ENCODE data around the gene LGALS16. TPM values are rescaled to one million over a fixed set of nuclear protein-coding genes. Genes with fewer than 3 reads are reported as not detected.
"Not testable (repeated sequence)": the region's sequence is repeated elsewhere in the genome, so short reads cannot be mapped to it uniquely, and the experiment has no call there.

The LGALS16 gene
- total RNA-seq, 1 experiment from 2014 or later, result not detected

DNA sequence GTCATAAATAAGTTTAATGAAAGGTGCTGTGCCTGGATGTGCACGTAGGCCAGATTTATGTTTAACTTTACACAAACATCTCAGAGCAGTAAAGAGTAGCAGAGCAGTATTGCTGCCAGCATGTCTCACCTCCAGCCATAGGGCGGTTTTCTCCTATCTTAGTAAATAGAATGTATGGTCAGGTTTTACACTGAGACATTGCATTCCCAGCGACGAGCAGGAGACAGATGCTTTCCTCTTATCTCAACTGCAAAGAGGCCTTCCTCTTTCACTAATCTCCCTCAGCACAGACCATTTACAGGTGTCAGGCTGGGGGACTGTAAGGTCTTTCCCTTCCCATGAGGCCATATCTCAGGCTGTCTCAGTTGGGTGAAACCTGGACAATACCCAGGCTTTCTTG is 32.9 kb downstream of the LGALS16 start:
- H3K36me3 ChIP-seq (ENCODE audit: control insufficient read depth in 1 of 2, insufficient read depth in 2 of 2, low read length in 2 of 2); H3K9me3 ChIP-seq (ENCODE audit: control insufficient read depth in 1 of 2, insufficient read depth in 1 of 2, low read depth in 1 of 2, low read length in 2 of 2): not testable (repeated sequence)

DNA sequence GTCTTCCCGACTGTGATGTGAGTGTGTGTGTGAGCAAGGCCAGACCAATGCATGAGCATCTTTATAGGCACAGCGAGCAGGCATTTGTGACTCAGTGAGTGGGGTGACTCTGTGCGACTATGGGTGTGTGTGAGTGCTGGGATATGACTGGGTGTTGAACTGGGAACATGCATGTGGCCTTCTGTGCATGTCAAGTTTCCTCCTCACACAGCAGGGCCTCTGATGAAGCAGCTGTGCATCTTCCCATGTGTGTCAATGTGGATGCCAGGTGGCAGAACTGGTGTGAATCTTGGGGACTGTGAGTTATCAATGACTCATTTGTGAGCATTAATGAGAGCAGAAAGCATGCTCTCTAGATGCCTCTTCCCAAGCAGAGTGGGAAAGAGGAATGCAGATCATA is 36.5 kb downstream of the LGALS16 start:
- Histone ChIP-seq H3K79me2 (ENCODE audit: insufficient read depth, low read length) (no peaks in the 10 kb centered on the region), H3K36me3 (ENCODE audit: control insufficient read depth in 1 of 2, insufficient read depth in 2 of 2, low read length in 2 of 2) (no peaks in the 10 kb centered on the region), H3K9me3 (ENCODE audit: control insufficient read depth in 1 of 2, insufficient read depth in 1 of 2, low read depth in 1 of 2, low read length in 2 of 2) (no peaks in the 10 kb centered on the region), H3K27ac (ENCODE audit: low read depth, low read length) (no peak overlapping the region), H3K9ac (ENCODE audit: low read length) (no peak overlapping the region), H2AFZ (ENCODE audit: low read depth, low read length, poor library complexity, severe bottlenecking) (no peak overlapping the region), H3K27me3 (ENCODE audit: insufficient read depth, low read length) (peaks cover 73% of the 10 kb centered on the region), H3K4me3 (replicated peaks in 1 of 2; ENCODE audit: low read depth in 1 of 2, low read length in 2 of 2) (no peak overlapping the region), H4K20me1 (ENCODE audit: insufficient read depth) (no peaks in the 10 kb centered on the region), H3K9me2 (ENCODE audit: insufficient read depth) (no peaks in the 10 kb centered on the region), H3K4me2 (ENCODE audit: low read length) (no peak overlapping the region), H3K4me1 (ENCODE audit: control insufficient read depth in 1 of 2, insufficient read depth in 2 of 2, low read length in 2 of 2) (no peaks in the 10 kb centered on the region)
- RAD21 ChIA-PET (ENCODE audit: low non-redundant PET in 1 of 2, low total read pairs in 2 of 2, uncharacterized antibody in 2 of 2, unreplicated experiment in 2 of 2), result no interaction called here
- no TSS peak for BruUV-seq (replicated peaks)
- ATAC-seq (no peak), DNase-seq (ENCODE audit: low read depth, low spot score) (no peak)
- TF ChIP-seq SRF (IDR thresholded peaks at IDR 0.05; ENCODE audit: low read depth) (no peak), EGR1 (IDR thresholded peaks at IDR 0.05; ENCODE audit: low read depth) (no peak), JUND (IDR thresholded peaks at IDR 0.05) (no peak)
- TF ChIP-seq, protein P1, sequence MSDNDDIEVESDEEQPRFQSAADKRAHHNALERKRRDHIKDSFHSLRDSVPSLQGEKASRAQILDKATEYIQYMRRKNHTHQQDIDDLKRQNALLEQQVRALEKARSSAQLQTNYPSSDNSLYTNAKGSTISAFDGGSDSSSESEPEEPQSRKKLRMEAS (IDR thresholded peaks at IDR 0.05), result no peak
- TF ChIP-seq, protein P2, sequence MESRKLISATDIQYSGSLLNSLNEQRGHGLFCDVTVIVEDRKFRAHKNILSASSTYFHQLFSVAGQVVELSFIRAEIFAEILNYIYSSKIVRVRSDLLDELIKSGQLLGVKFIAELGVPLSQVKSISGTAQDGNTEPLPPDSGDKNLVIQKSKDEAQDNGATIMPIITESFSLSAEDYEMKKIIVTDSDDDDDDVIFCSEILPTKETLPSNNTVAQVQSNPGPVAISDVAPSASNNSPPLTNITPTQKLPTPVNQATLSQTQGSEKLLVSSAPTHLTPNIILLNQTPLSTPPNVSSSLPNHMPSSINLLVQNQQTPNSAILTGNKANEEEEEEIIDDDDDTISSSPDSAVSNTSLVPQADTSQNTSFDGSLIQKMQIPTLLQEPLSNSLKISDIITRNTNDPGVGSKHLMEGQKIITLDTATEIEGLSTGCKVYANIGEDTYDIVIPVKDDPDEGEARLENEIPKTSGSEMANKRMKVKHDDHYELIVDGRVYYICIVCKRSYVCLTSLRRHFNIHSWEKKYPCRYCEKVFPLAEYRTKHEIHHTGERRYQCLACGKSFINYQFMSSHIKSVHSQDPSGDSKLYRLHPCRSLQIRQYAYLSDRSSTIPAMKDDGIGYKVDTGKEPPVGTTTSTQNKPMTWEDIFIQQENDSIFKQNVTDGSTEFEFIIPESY (IDR thresholded peaks at IDR 0.05; ENCODE audit: extremely low read depth, insufficient replicate concordance, low read length), result no peak
- CTCF ChIA-PET, result no interaction called here
- POLR2A ChIA-PET, result no interaction called here
- intact Hi-C loops (cut with micrococcal nuclease), result no loop called here

More for the DNA sequence above, 32.9 kb downstream of the LGALS16 start:
- H3K27ac ChIP-seq (ENCODE audit: low read depth, low read length); H3K4me3 ChIP-seq (replicated peaks in 1 of 2; ENCODE audit: low read depth in 1 of 2, low read length in 2 of 2); DNase-seq (ENCODE audit: low read depth, low spot score); RAD21 ChIA-PET (ENCODE audit: low non-redundant PET in 1 of 2, low total read pairs in 2 of 2, uncharacterized antibody in 2 of 2, unreplicated experiment in 2 of 2); ATAC-seq; H3K4me2 ChIP-seq (ENCODE audit: low read length); BruUV-seq (replicated peaks); intact Hi-C loops (cut with micrococcal nuclease); H3K9me2 ChIP-seq (ENCODE audit: insufficient read depth); H2AFZ ChIP-seq (ENCODE audit: low read depth, low read length, poor library complexity, severe bottlenecking); H3K79me2 ChIP-seq (ENCODE audit: insufficient read depth, low read length); H3K4me1 ChIP-seq (ENCODE audit: control insufficient read depth in 1 of 2, insufficient read depth in 2 of 2, low read length in 2 of 2); POLR2A ChIA-PET; H3K9ac ChIP-seq (ENCODE audit: low read length); H4K20me1 ChIP-seq (ENCODE audit: insufficient read depth); CTCF ChIA-PET: not testable (repeated sequence)
- H3K27me3 ChIP-seq (ENCODE audit: insufficient read depth, low read length), result peaks cover 53% of the 10 kb centered on the region

Measured in HCT116 (cell line).